ENCODE measurements around the gene PARP8. TPM values are rescaled to one million over a fixed set of nuclear protein-coding genes. Genes with fewer than 3 reads are reported as not detected.
A peak's percentile ranks its signal among the peaks of the same experiment; 100 is the strongest.
"Not testable (repeated sequence)": the region's sequence is repeated elsewhere in the genome, so short reads cannot be mapped to it uniquely, and the experiment has no call there.

The PARP8 gene, protein sequence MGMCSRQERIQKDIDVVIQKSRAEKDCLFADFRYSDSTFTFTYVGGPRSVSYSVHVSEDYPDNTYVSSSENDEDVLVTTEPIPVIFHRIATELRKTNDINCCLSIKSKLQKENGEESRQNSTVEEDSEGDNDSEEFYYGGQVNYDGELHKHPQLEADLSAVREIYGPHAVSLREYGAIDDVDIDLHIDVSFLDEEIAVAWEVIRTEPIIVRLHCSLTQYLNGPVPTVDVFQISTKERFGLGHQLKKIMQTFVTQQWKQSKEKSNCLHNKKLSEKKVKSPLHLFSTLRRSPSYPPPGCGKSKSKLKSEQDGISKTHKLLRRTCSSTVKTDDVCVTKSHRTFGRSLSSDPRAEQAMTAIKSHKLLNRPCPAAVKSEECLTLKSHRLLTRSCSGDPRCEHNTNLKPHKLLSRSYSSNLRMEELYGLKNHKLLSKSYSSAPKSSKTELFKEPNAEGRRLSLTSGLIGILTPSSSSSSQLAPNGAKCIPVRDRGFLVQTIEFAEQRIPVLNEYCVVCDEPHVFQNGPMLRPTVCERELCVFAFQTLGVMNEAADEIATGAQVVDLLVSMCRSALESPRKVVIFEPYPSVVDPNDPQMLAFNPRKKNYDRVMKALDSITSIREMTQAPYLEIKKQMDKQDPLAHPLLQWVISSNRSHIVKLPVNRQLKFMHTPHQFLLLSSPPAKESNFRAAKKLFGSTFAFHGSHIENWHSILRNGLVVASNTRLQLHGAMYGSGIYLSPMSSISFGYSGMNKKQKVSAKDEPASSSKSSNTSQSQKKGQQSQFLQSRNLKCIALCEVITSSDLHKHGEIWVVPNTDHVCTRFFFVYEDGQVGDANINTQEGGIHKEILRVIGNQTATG
- total RNA-seq, result 10 to 100 TPM; 24.3 to 41.7 (median 26.2) TPM

GRCh38 chr5:50666261-50667022 is at the start of gene PARP8:
Gene PARP8, plus strand, starts transcription at chr5:50666637. Its CDS starts 459 bp downstream, at chr5:50667096.
- Histone ChIP-seq H3K4me3 (peak within 1 kb of the TSS; percentile 61 to 85 (median 78)), H3K36me3 (no peaks in the 10 kb centered on the region), H3K27me3 (no peaks in the 10 kb centered on the region), H3K9me3 (no peaks in the 10 kb centered on the region), H3K4me1 (no peaks in the 10 kb centered on the region), H3K27ac (peak within 1 kb of the TSS; percentile 77 to 91)
- DNase-seq (ENCODE audit: low spot score in 2 of 2), result peak in 1 of 2 donors; percentile 31
- intact Hi-C loops (cut with DNase I; ENCODE audit: low total_unique reads), result no loop called here
- TF ChIP-seq POLR2AphosphoS5 (IDR thresholded peaks at IDR 0.05), result no peak

GRCh38 chr5:50623666-50624065 is 42.8 kb upstream of the PARP8 start:
- Histone ChIP-seq H3K36me3 (no peaks in the 10 kb centered on the region), H3K9me3 (no peaks in the 10 kb centered on the region), H3K27me3 (no peaks in the 10 kb centered on the region), H3K27ac (no peak overlapping the region), H3K4me3 (no peak overlapping the region), H3K4me1 (no peaks in the 10 kb centered on the region)
- no peak for DNase-seq (ENCODE audit: low spot score in 2 of 2)
- intact Hi-C loops (cut with DNase I; ENCODE audit: low total_unique reads), result no loop called here
- TF ChIP-seq, protein P1, sequence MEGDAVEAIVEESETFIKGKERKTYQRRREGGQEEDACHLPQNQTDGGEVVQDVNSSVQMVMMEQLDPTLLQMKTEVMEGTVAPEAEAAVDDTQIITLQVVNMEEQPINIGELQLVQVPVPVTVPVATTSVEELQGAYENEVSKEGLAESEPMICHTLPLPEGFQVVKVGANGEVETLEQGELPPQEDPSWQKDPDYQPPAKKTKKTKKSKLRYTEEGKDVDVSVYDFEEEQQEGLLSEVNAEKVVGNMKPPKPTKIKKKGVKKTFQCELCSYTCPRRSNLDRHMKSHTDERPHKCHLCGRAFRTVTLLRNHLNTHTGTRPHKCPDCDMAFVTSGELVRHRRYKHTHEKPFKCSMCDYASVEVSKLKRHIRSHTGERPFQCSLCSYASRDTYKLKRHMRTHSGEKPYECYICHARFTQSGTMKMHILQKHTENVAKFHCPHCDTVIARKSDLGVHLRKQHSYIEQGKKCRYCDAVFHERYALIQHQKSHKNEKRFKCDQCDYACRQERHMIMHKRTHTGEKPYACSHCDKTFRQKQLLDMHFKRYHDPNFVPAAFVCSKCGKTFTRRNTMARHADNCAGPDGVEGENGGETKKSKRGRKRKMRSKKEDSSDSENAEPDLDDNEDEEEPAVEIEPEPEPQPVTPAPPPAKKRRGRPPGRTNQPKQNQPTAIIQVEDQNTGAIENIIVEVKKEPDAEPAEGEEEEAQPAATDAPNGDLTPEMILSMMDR (IDR thresholded peaks at IDR 0.05), result no peak
- TF ChIP-seq POLR2AphosphoS5 (IDR thresholded peaks at IDR 0.05) (no peak), POLR2A (IDR thresholded peaks at IDR 0.05) (no peak)

GRCh38 chr5:50634866-50635265 is 31.6 kb upstream of the PARP8 start:
- intact Hi-C loops (cut with DNase I; ENCODE audit: low total_unique reads); DNase-seq (ENCODE audit: low spot score in 2 of 2): not testable (repeated sequence)

DNA sequence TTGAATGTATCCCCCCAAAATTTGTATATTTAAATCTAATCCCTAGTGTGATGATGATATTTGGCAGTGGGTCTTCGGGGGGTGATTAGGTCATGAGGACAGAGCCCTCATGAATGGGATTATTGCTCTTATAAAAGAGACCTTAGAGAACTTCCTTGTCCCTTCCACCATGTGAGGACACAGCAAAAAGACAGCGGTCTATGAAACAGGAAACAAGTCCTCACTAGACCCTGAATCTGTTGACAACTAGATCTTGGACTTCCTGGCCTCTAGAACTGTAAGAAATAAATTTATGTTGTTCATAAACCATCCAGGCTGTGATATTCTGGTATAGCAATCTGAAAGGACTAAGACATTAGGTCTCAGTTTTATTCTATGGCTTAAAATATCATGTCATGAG is 28.9 kb upstream of the PARP8 start:
- H3K4me1 ChIP-seq; H3K36me3 ChIP-seq; H3K9me3 ChIP-seq; DNase-seq (ENCODE audit: low spot score in 2 of 2); H3K27me3 ChIP-seq; H3K27ac ChIP-seq; H3K4me3 ChIP-seq; intact Hi-C loops (cut with DNase I; ENCODE audit: low total_unique reads): not testable (repeated sequence)

More at GRCh38 chr5:50634866-50635265, 31.6 kb upstream of the PARP8 start:
- not testable (repeated sequence) for H3K4me3 ChIP-seq, H3K36me3 ChIP-seq, H3K27ac ChIP-seq, H3K4me1 ChIP-seq, H3K9me3 ChIP-seq, H3K27me3 ChIP-seq

DNA sequence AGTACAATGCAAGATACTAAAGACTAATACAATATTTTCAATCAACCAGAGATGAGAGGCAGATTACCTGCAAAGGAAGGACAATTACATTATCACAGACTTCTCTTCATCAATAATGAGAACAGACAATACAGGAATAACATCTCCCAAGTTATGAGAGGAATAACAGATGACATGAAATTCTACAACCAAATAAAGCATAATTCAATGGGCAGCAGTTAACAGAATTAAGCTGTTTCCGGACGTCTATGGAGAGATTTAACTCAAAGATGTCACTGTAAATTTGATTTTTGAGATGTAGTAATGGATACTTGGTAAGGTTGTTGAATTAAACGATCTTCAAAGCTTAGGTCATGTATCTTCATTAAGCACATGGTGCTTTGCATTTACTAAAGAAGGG is 19.8 kb upstream of the PARP8 start:
- TF ChIP-seq POLR2A (IDR thresholded peaks at IDR 0.05) (no peak), POLR2AphosphoS5 (IDR thresholded peaks at IDR 0.05) (no peak)
- TF ChIP-seq, protein P1 (IDR thresholded peaks at IDR 0.05), result no peak
- DNase-seq (ENCODE audit: low spot score in 2 of 2), result no peak
- no peak overlapping the region for H3K27ac ChIP-seq
- no peaks in the 10 kb centered on the region for H3K36me3 ChIP-seq
- no peaks in the 10 kb centered on the region for H3K9me3 ChIP-seq
- H3K4me3 ChIP-seq, result no peak overlapping the region
- H3K27me3 ChIP-seq, result no peaks in the 10 kb centered on the region
- no peaks in the 10 kb centered on the region for H3K4me1 ChIP-seq
- intact Hi-C loops (cut with DNase I; ENCODE audit: low total_unique reads), result no loop called here

GRCh38 chr5:50647726-50648125 is 18.7 kb upstream of the PARP8 start:
- no peak overlapping the region for H3K27ac ChIP-seq
- DNase-seq (ENCODE audit: low spot score in 2 of 2), result no peak
- H3K4me3 ChIP-seq, result no peak overlapping the region
- H3K4me1 ChIP-seq, result no peaks in the 10 kb centered on the region
- H3K27me3 ChIP-seq, result no peaks in the 10 kb centered on the region
- intact Hi-C loops (cut with DNase I; ENCODE audit: low total_unique reads), result no loop called here
- no peaks in the 10 kb centered on the region for H3K9me3 ChIP-seq
- TF ChIP-seq POLR2A (IDR thresholded peaks at IDR 0.05) (no peak), POLR2AphosphoS5 (IDR thresholded peaks at IDR 0.05) (no peak)
- TF ChIP-seq, protein P1 (IDR thresholded peaks at IDR 0.05), result no peak
- no peaks in the 10 kb centered on the region for H3K36me3 ChIP-seq
